NOMO-1 (cell line): Measurements from ENCODE around the gene JAML.

Source experiments
- DNase-seq, 2 experiments: peaks; one replicate each; lab custom pipeline; 2025; ENCODE audit not compliant: unreplicated experiment in 2 of 2; lab: John Stamatoyannopoulos, UW

The JAML gene

GRCh38 chr11:118169300-118170140 is 55.3 kb downstream of the JAML start:
- no peak for DNase-seq

GRCh38 chr11:118168751-118169150 is 56.1 kb downstream of the JAML start:
- no peak for DNase-seq

- no peak for DNase-seq
These were observed 56.5 kb downstream of the JAML start for GRCh38 chr11:118168316-118168715.

GRCh38 chr11:118167906-118168305 is 56.9 kb downstream of the JAML start:
- no peak for DNase-seq

- DNase-seq = no peak
These were observed 57.6 kb downstream of the JAML start for GRCh38 chr11:118167253-118167652.

- no peak for DNase-seq
These were observed 58.2 kb downstream of the JAML start for GRCh38 chr11:118166641-118167040.

GRCh38 chr11:118164885-118165284 is 59.9 kb downstream of the JAML start:
- no peak for DNase-seq

GRCh38 chr11:118163494-118163893 is 61.3 kb downstream of the JAML start:
- DNase-seq = no peak

GRCh38 chr11:118162846-118163245 is 62.0 kb downstream of the JAML start:
- DNase-seq = no peak

- no peak for DNase-seq
These were observed 63.0 kb downstream of the JAML start for GRCh38 chr11:118161786-118162185.

- no peak for DNase-seq
These were observed 67.5 kb downstream of the JAML start for GRCh38 chr11:118157186-118157895.

GRCh38 chr11:118156531-118157185 is 68.2 kb downstream of the JAML start:
- DNase-seq = no peak

GRCh38 chr11:118155776-118156530 is 68.9 kb downstream of the JAML start:
- no peak for DNase-seq

- DNase-seq = no peak
These were observed 70.2 kb downstream of the JAML start for GRCh38 chr11:118154641-118155040.

GRCh38 chr11:118153976-118154375 is 70.8 kb downstream of the JAML start:
- DNase-seq = no peak

- no peak for DNase-seq
These were observed 71.3 kb downstream of the JAML start for GRCh38 chr11:118153516-118153915.

- no peak for DNase-seq
These were observed 72.0 kb downstream of the JAML start, which contains the start of gene SCN4B for GRCh38 chr11:118152552-118153471. TSS of gene SCN4B (minus strand) at chr11:118152823. CDS start at chr11:118152673, 150 bp downstream.

GRCh38 chr11:118152020-118152551 is 72.7 kb downstream of the JAML start:
- no peak for DNase-seq

GRCh38 chr11:118151431-118151830 is 73.4 kb downstream of the JAML start:
- no peak for DNase-seq
